Epithelial cell of proximal tubule (primary cell): Measurements from ENCODE around the gene KLHL29. TPM values are rescaled to one million over a fixed set of nuclear protein-coding genes. Genes with fewer than 3 reads are reported as not detected.

ENCODE experiments used
- DNase-seq: peaks from one replicate; pipeline ENCODE4 v3.0.0-alpha.2; 2011; ENCODE audit warnings: low read depth
- H3K4me3 ChIP-seq: 2 replicates; pipeline ENCODE4 v1.5.1; 2011; ENCODE audit warnings: low read depth, mild to moderate bottlenecking, low read length
- CTCF ChIP-seq: conservative IDR thresholded peaks from 2 replicates; pipeline ENCODE4 v1.5.1; 2012; ENCODE audit warnings: low read depth, mild to moderate bottlenecking, low read length
- total RNA-seq: library from RNA; depleted of rRNA; stranded (reverse); fragments of >200 nt; gene quantifications from 2 replicates; pipeline ENCODE4 v1.2.3, GENCODE V29; 2015

The KLHL29 gene
- total RNA-seq, 1 donor from 2014 or later = 12.0 TPM

DNA sequence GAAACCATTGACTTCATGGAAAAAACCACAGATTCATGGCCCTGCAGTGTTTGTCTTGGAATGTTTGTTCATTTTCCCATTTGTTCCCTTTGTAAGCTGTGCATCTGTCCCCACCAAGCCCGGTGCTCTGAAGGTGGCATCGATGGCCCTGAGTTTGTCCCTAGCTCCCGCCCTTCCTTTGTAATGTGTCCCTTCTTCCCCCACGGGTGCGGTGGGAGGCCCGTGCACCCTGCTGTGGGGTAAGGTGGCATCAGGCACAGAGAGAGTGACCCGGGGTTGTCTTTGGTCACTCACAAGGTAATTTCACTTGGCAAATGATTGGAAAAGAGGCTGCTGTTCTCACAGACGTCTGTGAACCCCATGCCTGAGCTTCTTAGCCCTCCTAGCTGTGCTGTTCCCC is 28.7 kb downstream of the KLHL29 start:
- no peak for TF ChIP-seq CTCF
- DNase-seq = no peak
- no peak overlapping the region for H3K4me3 ChIP-seq

DNA sequence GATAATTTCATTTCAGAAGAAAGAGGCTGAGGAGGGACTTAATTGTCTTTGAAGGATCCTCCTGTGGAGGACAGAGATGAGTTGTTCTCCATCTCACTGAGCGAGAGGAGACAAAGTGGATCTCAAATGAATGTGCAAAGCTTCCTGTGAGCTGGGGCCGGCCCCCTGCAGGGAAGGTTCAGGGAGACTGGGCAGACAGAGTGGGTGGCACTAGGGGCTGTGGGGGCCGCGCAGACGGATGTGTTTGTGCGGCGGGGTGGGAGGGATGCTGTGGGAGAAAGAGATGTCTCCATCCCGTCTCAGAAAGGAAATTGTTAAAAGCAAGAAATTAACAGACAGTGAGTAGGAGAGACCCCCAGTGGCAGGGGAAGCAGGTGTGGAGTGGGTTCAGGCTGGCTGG is 29.1 kb downstream of the KLHL29 start:
- no peak for TF ChIP-seq CTCF
- no peak overlapping the region for H3K4me3 ChIP-seq
- DNase-seq = no peak

DNA sequence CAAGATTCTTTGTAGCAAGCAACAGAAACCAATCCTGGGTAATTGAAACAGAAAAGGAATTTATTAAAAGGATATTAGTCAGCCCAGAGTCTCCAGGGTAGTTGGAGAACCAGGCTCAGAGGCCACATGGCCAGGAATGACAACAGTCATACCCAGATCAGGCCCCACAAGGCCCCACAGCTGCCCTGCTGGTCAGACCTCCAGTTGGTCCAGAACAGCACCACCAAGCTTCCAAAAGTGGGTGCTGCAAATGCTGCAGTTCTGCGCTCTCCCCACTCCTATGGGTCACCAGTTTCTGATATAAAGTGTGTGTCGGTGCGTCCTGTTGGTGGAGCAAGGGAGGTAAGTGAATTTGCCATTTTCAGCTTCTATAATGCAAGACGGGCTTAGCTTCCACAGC is 29.9 kb downstream of the KLHL29 start:
- no peak for DNase-seq
- peak; percentile 44 for TF ChIP-seq CTCF
- H3K4me3 ChIP-seq = no peak overlapping the region

DNA sequence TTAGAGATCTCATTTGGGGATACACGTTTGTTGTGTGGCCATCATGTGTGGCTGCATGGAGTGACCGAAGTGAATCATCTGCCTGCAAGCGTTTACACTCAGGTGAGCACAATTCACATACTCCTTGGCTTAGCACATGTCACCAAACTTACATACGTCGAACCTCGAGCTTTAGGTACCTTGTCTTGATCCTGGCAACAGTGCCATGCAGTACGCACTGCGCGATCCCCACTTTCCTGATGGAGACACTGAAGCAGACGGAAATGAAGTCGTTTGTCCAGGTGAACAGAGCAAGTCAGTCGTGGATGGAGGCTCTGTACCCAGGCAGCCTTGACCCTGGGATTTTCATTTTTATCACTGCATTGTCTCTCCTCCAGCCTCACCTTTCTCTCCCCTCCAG is 32.3 kb downstream of the KLHL29 start:
- no peak for DNase-seq
- no peak overlapping the region for H3K4me3 ChIP-seq
- TF ChIP-seq CTCF = no peak

DNA sequence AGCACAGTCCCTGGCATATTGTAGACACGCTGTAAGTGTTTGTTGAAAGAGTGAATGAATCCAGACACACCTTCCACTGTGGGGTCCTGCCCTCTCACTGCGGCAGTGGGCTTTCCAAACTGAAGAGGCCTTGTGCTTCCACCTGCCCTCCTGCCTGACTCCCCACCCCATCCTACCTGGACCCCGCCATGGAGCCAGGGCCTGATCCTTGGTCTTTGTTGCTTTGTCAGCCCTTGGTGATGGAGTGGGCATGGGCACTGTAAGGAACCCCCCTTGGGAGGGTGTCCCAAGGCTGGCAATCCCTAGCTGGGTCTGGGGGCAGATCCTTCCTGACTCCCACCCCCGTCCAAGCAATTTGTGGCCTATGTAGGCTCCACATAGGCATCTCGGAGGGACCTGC is 33.1 kb downstream of the KLHL29 start:
- DNase-seq = no peak
- TF ChIP-seq CTCF = no peak
- no peak overlapping the region for H3K4me3 ChIP-seq

DNA sequence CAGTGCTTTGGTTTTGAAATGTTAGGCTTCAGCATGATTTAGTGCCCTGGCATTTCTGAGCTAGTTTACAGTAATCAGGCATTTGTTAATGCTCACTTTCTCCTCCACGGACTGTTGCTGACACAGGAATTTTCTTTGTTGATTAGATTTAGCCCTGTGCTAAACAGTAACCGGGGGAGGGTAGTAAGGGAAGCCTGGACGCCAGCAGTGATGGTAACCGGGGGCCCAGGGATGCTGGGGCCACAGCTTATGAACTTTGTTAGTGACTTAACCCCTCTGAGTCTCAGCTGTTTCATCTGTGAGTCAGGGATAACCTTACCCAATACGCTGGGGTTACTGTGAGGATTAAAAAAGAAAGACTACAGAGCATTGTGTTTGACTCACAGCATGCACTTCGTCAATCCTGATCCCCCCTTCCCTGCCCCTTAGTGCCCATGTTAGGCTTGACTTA is 33.5 kb downstream of the KLHL29 start:
- TF ChIP-seq CTCF = no peak
- H3K4me3 ChIP-seq = no peak overlapping the region
- DNase-seq = peak; percentile 63

DNA sequence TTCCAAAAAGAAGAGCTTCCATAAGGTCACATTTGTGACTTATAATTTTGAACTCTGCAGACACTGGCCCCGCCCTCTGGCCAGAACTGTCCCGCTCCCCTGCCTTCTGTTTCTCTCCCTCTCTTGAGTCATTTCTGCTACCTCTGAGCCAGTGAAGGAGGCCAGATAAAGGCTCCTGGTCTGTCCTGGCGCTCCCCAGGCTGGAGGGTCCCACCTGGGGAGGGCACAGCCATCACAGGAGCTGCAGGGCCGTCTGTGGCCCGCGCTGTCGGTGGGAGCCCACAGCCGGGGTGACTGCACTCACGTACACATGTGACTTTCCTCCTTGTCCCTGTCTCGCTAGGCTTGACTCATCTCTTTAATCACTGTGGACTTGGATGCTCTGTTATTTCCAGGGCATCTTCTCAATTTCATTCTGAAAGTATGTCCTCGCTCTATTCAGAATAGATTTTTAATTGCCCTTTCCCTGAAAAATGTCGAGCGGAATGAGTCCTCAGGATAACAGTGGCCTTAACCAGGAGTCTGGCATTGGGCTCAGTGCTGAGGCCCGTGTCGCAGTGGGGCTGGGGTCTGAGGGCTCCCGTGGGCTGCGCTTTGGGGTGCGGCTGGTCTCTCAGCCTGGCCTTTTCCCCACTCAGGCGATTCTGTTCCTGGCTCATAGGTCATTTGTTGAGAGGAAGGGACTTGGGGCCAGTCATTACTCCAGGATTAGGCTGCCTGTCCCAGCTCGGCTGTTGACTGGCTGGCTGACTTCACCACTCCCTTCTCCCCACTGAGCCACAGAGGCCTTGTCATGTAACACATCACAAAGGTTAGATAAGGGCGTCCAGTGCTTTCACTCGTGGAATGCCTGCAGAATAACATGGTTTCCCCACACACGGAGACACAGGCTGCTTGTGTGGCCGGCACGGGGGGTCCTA is 34.5 kb downstream of the KLHL29 start:
- no peak overlapping the region for H3K4me3 ChIP-seq
- DNase-seq = no peak
- TF ChIP-seq CTCF = no peak
